KMS-11 (cell line): Measurements from ENCODE around the gene ADAMTS2.

ENCODE experiments used
- H2AFZ ChIP-seq: fragments of 200-600 bp; sonication (generic); 2 replicates; pipeline ENCODE4 v1.6.1; 2016; ENCODE audit warnings: antibody characterized with exemption, mixed run types, low read depth
- H3K27ac ChIP-seq: fragments of 200-600 bp; sonication (generic); 2 replicates; pipeline ENCODE4 v1.6.1; 2016; ENCODE audit warnings: mild to moderate bottlenecking, mixed run types
- H3K27me3 ChIP-seq: fragments of 200-600 bp; sonication (generic); 2 replicates; pipeline ENCODE4 v1.6.1; 2017; ENCODE audit warnings: mild to moderate bottlenecking, low read depth, mixed run types, moderate library complexity; ENCODE audit not compliant: insufficient read depth
- H3K36me3 ChIP-seq: fragments of 200-600 bp; sonication (generic); 2 replicates; pipeline ENCODE4 v1.6.1; 2017; ENCODE audit warnings: mild to moderate bottlenecking, mixed run types; ENCODE audit not compliant: insufficient read depth
- H3K4me1 ChIP-seq: fragments of 200-600 bp; sonication (generic); 2 replicates; pipeline ENCODE4 v1.6.1; 2016; ENCODE audit warnings: mild to moderate bottlenecking, low read depth, mixed run types; ENCODE audit not compliant: poor library complexity, severe bottlenecking
- H3K4me2 ChIP-seq: fragments of 200-600 bp; sonication (generic); 2 replicates; pipeline ENCODE4 v1.7.0; 2016; ENCODE audit warnings: mild to moderate bottlenecking, mixed run types
- H3K4me3 ChIP-seq: fragments of 200-600 bp; sonication (generic); IDR thresholded peaks from 2 replicates; pipeline ENCODE4 v1.6.1; 2017; ENCODE audit warnings: low read depth, low read length, mixed read lengths; ENCODE audit not compliant: insufficient read depth
- H3K79me2 ChIP-seq: fragments of 200-600 bp; sonication (generic); 2 replicates; pipeline ENCODE4 v1.6.1; 2016; ENCODE audit warnings: low read depth, mixed run types; ENCODE audit not compliant: insufficient read depth
- H3K9ac ChIP-seq: fragments of 200-600 bp; sonication (generic); 2 replicates; pipeline ENCODE4 v1.6.1; 2016; ENCODE audit warnings: mild to moderate bottlenecking, mixed run types
- H4K20me1 ChIP-seq: fragments of 200-600 bp; sonication (generic); 2 replicates; pipeline ENCODE4 v1.6.1; 2016; ENCODE audit warnings: mild to moderate bottlenecking, mixed run types; ENCODE audit not compliant: insufficient read depth
- TF ChIP-seq, protein P1 (sequence below): fragments of 200-600 bp; sonication (generic); conservative IDR thresholded peaks from 2 replicates; pipeline ENCODE4 v1.6.1; 2017; ENCODE audit warnings: low read depth, mild to moderate bottlenecking, antibody characterized with exemption, low read length, moderate library complexity, mixed read lengths

Gene ADAMTS2

DNA sequence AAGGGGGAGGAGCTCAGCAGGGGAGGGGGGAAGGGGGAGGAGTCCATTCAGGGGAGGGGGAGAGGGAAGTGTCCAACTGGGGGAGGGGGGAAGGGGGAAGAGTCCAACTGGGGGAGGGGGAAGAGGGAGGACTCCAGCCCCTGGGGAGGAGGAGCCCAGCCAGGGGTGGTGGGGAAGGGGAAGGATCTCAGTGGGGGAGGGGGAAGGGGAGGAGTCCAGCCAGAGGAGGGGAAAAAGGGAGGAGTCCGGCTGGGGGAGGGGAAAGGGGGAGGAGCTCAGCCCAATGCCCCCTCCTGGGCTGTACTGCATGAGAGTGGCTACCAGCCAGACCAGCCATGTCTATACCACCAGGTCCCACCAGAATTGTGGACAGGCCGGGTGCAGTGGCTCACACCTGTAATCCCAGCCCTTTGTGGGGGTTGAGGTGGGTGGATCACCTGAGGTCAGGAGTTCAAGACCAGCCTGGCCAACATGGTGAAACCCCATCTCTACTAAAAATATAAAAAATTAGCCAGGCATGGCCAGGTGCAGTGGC is 30.6 kb upstream of the ADAMTS2 start:
- H3K4me1 ChIP-seq = no peaks in the 10 kb centered on the region
- H3K9ac ChIP-seq = no peak overlapping the region
- H3K79me2 ChIP-seq = no peaks in the 10 kb centered on the region
- H3K4me3 ChIP-seq = no peak overlapping the region
- TF ChIP-seq, protein P1, sequence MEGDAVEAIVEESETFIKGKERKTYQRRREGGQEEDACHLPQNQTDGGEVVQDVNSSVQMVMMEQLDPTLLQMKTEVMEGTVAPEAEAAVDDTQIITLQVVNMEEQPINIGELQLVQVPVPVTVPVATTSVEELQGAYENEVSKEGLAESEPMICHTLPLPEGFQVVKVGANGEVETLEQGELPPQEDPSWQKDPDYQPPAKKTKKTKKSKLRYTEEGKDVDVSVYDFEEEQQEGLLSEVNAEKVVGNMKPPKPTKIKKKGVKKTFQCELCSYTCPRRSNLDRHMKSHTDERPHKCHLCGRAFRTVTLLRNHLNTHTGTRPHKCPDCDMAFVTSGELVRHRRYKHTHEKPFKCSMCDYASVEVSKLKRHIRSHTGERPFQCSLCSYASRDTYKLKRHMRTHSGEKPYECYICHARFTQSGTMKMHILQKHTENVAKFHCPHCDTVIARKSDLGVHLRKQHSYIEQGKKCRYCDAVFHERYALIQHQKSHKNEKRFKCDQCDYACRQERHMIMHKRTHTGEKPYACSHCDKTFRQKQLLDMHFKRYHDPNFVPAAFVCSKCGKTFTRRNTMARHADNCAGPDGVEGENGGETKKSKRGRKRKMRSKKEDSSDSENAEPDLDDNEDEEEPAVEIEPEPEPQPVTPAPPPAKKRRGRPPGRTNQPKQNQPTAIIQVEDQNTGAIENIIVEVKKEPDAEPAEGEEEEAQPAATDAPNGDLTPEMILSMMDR = no peak
- H2AFZ ChIP-seq = no peak overlapping the region
- H3K27ac ChIP-seq = no peak overlapping the region
- no peaks in the 10 kb centered on the region for H3K36me3 ChIP-seq
- H3K27me3 ChIP-seq = no peaks in the 10 kb centered on the region
- no peaks in the 10 kb centered on the region for H4K20me1 ChIP-seq
- H3K4me2 ChIP-seq = no peak overlapping the region

DNA sequence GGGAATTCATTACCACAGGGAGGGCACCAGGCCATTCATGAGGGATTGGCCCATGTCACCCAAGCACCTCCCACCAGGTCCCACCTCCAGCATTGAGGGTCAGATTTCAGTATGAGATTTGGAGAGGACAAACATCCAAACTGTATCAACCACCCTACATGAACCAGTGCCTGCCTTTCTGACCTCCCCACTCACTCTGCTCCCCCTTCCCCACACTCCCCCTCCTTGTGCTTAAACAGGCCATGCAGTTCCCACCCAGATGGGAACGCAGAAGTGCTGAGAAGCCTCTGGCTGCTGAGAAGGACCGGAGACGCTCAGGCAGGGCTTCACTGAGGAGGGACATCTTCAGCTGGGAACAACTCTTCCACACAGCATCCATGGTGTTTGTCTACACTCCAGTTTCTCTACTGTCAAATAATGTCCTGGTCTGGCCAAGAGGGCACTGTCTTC is 30.0 kb upstream of the ADAMTS2 start:
- H3K79me2 ChIP-seq = no peaks in the 10 kb centered on the region
- no peak overlapping the region for H3K9ac ChIP-seq
- no peaks in the 10 kb centered on the region for H3K36me3 ChIP-seq
- H4K20me1 ChIP-seq = no peaks in the 10 kb centered on the region
- TF ChIP-seq, protein P1 = no peak
- no peaks in the 10 kb centered on the region for H3K4me1 ChIP-seq
- no peak overlapping the region for H3K4me3 ChIP-seq
- no peak overlapping the region for H3K27ac ChIP-seq
- no peak overlapping the region for H2AFZ ChIP-seq
- no peaks in the 10 kb centered on the region for H3K27me3 ChIP-seq
- no peak overlapping the region for H3K4me2 ChIP-seq

DNA sequence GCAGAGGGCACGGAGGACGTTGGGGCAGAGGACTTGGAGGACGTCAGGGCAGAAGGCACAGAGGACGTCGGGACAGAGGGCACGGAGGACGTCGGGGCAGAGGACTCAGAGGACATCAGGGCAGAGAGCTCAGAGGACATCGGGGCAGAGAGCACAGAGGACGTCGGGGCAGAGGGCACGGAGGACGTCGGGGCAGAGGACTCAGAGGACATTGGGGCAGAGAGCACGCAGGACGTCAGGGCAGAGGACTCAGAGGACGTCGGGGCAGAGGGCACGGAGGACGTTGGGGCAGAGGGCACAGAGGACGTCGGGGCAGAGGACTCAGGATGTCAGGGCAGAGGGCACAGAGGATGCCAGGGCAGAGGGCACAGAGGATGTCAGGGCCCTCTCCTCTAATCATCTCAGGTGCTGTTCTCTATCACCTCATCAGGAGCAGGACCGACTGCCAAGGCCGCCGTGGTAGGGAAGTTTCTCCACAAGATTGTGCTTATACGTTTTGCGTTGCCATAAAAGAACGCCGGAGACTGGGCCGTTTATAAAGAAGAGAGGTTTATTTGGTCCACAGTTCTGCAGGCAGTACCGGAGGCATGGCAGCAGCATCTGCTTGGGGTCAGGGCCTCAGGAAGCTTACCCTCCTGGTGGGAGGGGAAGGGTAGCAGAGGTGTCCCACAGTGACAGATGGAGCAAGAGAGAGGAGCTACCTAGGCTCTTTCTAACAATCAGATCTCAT is 29.4 kb upstream of the ADAMTS2 start:
- Histone ChIP-seq H3K4me3 (no peak overlapping the region), H3K79me2 (no peaks in the 10 kb centered on the region), H3K9ac (no peak overlapping the region), H3K27ac (no peak overlapping the region), H3K36me3 (no peaks in the 10 kb centered on the region), H2AFZ (no peak overlapping the region), H3K4me1 (no peaks in the 10 kb centered on the region), H3K27me3 (no peaks in the 10 kb centered on the region), H3K4me2 (no peak overlapping the region), H4K20me1 (no peaks in the 10 kb centered on the region)
- TF ChIP-seq, protein P1 = no peak

DNA sequence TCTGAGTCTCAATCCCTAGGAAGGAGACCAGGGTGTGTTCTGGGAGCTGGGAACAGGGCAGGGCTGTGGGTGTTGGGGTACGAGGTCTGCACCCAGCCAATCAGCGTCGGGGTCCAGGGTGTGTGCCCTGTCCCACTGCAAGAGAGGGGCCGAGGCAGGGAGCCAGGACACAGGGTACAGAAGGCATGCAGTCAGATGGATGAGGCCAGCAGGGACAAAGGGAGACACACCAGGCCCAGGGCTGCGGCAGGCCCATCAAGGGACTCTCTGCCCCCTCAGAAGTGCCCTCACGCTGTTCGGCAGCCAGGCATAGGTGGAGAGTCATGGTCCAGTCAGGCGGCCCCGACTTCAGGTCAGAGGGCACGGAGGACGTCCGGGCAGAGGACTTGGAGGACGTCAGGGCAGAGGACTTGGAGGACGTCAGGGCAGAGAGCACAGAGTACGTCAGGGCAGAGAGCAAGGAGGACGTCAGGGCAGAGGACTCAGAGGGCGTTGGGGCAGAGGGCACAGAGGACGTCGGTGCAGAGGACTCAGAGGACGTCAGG is 28.8 kb upstream of the ADAMTS2 start:
- H3K79me2 ChIP-seq = no peaks in the 10 kb centered on the region
- H3K27ac ChIP-seq = no peak overlapping the region
- no peaks in the 10 kb centered on the region for H3K36me3 ChIP-seq
- H3K4me2 ChIP-seq = no peak overlapping the region
- no peaks in the 10 kb centered on the region for H3K4me1 ChIP-seq
- TF ChIP-seq, protein P1 = no peak
- no peak overlapping the region for H2AFZ ChIP-seq
- H3K27me3 ChIP-seq = no peaks in the 10 kb centered on the region
- no peaks in the 10 kb centered on the region for H4K20me1 ChIP-seq
- no peak overlapping the region for H3K9ac ChIP-seq
- no peak overlapping the region for H3K4me3 ChIP-seq
